IPS-18c (cell line): ENCODE data around the gene PTGES2.
"Not testable (repeated sequence)": the region's sequence is repeated elsewhere in the genome, so short reads cannot be mapped to it uniquely, and the experiment has no call there.

Experiments
- H3K4me3 ChIP-seq: 2 replicates; pipeline ENCODE4 v1.7.0; 2013; ENCODE audit warnings: low read depth, mild to moderate bottlenecking, low read length, moderate library complexity; ENCODE audit not compliant: insufficient read depth
- H3K9me3 ChIP-seq: one replicate; pipeline ENCODE4 v1.6.1; 2013; ENCODE audit warnings: mild to moderate bottlenecking, low read length, moderate library complexity; ENCODE audit not compliant: control insufficient read depth, insufficient read depth

The PTGES2 gene

DNA sequence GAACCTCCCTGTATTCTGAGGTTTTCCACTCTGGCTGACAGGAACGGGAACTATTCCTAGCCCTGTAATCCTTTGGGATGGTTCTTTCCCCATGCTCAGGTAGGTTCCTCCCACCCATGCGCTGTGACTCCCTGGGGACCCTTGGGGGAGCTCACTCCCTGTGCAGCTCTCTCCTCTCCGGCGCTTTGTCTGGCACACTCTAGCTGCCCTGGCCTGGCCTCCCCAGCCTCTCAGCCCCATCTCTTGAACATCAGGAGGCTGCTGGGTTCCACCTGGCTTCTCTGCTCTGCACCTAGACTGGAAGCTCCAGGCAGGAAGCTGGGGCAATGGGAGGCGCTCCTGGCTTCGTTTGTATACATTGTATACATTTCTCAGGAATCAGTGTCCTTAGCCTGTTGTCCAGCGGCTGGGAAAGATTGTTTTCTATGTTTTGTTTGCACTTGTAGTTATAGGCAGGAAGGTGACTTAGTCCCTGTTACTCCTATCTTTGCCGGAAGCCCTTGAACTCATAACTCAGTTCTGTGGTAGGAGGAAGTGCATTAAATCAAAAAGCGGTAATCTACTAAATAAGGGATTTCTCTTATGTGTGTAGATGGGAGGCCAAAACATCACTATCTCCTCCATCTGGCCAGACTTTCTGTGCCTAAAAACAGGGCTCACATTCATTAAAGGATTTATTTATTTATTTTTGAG, 39.1 kb downstream of the PTGES2 start:
- Histone ChIP-seq H3K4me3 (no peak overlapping the region), H3K9me3 (no peaks in the 10 kb centered on the region)

DNA sequence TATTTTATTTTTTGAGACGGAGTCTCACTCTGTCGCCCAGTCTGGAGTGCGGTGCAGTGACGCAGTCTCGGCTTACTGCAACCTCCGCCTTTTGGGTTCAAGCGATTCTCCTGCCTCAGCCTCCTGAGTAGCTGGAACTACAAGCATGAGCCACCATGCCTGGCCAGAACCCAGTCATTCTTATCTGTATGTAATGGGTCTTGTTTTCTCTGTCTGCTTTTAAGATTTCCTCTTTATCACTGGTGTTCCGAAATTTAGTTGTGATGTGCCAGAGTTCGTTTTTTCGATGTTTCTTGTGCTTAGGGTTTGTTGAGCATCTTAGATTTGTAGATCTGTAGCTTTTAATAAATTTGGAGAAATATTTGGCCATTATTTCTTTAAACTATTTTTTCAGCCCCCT, 40.3 kb downstream of the PTGES2 start:
- no peak overlapping the region for H3K4me3 ChIP-seq

DNA sequence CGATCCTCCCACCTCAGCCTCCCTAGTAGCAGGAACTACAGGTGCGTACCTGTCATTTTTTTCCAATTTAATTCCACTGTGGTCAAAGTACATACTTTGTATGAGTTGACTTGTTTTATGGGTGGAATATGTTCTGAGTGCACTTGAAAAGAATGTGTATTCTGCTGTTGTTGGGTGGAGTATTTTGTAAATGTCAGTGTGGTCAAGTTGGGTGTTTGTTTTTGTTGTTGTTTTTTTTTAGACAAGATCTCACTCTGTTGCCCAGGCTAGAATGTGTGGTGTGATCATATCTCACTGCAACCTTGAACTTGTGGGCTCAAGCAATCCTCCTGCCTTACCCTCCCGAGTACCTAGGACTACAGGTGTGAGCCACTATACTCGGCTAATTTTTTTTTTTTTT, 41.6 kb downstream of the PTGES2 start:
- H3K9me3 ChIP-seq: no peaks in the 10 kb centered on the region
- no peak overlapping the region for H3K4me3 ChIP-seq

More for the DNA sequence above, 40.3 kb downstream of the PTGES2 start:
- no peaks in the 10 kb centered on the region for H3K9me3 ChIP-seq

DNA sequence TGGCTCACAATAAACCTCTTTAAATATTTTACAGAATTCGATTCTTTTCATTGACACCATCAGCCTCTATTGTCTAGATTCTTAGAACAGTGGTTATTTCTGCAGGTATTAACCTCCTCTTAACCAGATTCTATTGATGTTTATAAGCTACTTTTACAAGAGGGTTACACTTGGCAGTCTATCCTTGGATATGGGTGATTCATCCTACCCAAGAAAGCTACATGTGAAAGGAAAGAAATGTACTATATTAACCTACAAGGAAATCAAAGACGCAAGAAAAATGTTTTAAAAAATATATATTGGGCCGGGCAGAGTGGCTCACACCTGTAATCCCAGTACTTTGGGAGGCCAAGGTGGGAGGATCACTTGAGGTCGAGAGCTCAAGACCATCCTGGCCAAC, 42.8 kb downstream of the PTGES2 start:
- no peak overlapping the region for H3K4me3 ChIP-seq

DNA sequence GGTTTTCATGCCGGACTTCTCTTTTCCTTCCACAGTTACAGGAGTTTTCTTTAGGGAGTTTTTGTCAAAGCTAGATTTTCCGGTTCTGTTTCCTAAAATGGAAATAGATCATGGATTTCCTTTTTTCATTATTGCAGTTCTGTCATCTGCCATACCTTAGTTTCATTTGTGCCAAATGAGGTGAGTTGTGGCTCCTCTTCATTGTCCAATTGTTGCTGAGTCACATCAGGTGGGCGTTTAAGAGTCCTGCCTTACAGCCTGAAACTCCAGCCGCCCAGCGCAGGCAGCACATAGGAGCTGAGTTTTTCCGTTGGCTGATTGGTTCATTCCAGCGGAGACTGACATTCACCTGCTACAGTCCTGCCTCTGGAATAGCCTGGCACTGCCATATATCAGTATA, 45.4 kb downstream of the PTGES2 start:
- Histone ChIP-seq H3K9me3 (no peaks in the 10 kb centered on the region), H3K4me3 (no peak overlapping the region)

More for the DNA sequence above, 42.8 kb downstream of the PTGES2 start:
- no peaks in the 10 kb centered on the region for H3K9me3 ChIP-seq

DNA sequence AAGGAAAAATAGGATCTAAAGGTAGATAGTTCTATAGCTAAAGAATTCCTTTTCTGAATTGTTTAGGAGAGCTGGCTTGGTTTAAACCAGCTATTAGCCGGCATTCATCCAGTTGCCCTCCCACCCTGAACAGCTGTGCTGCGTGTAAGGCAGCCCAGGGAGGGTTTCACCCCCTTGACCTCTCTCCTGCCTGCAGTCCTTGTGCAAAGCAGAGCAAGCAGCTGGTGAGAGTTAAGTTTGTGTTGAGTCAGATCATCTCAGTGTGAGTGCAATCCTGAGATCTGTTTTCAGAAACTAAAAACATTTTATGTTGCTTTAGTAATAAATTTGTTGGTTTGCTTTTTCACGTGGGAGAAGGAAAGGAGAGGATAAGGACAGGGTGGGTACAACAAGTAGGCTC, 46.5 kb downstream of the PTGES2 start:
- Histone ChIP-seq H3K9me3 (no peaks in the 10 kb centered on the region), H3K4me3 (no peak overlapping the region)

DNA sequence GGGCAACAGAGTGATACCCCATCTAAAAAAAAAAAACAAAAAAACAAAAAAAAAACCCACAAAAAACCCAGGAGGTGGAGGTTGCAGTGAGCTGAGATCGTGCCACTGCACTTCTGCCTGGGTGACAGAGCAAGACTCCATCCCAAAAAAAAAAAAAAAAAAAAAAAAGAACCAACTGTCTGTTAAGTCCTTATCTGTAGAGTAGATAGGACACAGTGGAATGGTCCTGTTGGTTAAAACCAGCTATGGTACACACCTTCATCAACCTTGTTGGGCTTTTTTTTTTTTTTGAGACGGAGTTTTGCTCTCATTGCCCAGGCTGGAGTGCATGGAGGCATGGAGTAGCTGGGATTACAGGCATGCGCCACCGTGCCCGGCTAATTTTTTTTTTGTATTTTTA, 47.3 kb downstream of the PTGES2 start:
- Histone ChIP-seq H3K4me3 (no peak overlapping the region), H3K9me3 (no peaks in the 10 kb centered on the region)

DNA sequence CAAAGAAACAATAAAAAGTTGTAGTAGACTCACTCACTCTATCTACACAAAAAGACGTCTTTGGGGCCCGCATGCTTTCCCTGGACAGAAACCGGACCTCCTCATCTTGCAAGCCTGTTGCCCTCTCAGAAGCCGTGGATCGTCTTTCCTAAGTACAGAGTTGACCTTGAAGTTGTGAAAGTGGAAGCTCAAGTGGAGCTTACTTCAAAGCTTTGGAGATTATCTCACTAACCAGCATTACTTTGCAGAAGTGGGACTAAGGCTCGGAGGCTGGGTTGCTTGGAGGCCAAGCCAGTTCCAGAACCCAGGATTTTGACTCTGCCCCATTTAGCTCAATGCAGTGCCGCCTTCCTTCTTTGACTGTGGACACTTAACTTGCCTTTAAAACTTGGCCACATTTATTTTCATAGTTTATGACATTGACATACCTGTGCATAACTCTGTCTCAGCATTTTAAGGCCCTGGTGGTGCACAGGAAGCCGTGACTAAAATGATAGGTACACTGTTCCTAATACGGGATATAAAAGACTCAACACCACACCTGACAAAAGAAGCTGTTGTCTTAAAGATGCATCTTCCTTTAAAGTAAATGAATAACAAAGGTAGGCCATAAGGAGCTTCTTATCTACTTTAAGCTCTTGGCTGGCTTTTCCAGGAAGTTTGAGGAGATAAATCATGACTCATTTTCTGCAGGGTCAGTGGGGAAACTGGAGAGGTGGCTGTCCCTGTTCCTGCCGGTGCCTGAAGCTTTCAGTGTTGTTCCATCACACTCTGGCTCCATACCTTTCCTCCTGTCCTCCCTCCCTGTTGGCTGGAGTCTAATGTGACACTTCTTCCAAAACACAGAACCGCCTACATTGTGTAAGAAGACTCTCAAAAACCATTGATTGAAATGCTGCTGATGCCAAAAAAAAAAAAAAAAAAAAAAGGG, 48.8 kb downstream of the PTGES2 start:
- H3K4me3 ChIP-seq: no peak overlapping the region
- no peaks in the 10 kb centered on the region for H3K9me3 ChIP-seq

DNA sequence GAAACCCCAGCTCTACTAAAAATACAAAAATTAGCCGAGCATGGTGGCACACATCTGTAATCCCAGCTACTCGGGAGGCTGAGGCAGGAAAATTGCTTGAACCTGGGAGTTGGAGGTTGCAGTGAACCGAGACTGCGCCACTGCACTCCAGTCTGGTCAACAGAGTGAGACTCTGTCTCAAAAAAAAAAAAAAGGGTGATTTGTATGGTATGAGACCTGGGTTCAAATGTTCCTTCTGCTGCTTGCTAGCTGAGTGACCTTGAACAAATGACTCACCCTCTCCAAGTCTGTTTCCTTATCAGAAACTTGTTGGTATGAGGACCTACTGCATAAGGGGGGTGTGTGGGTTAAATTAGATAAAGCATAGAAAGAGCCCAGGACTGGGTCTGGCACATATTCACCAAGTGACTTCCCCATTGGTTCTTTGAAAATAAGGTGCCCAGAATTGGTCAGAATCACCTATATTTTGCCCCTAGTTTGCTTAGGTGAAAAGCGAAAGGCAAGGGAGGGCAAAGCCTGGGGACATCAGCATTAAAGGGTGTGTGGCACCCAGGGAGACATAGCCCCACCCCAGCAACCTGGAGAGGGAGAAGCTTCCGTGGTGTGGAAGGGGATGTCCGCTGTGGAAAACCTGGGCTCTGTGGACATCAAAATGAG, 49.6 kb downstream of the PTGES2 start:
- no peaks in the 10 kb centered on the region for H3K9me3 ChIP-seq
- H3K4me3 ChIP-seq: no peak overlapping the region

DNA sequence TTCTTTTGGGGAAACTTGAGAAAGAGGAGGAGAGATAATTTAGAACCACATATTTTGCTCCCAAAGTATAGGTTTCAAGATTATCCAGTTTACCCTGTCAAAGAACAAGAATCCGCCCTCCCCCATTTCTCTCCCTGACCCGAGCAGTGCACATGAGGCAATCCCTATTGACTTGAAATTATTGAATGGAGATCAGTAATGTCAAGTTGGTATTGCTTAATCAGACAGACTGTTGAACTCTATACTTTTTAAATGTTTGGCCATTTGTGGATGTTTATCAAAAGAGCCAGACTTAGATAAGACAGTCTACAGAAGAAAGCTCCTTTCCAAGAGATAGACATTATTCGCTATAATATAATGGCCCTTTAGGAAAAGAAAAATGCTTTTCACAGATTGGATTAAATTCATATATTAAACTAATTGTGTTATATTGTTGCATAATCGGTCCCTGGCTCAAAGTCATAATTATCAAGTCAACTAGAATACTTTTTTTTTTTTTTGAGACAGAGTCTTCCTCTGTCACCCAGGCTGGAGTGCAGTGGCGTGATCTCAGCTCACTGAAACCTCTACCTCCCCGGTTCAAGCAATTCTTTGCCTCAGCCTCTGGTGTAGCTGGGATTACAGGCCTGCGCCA, 54.2 kb downstream of the PTGES2 start:
- no peak overlapping the region for H3K4me3 ChIP-seq
- H3K9me3 ChIP-seq: no peaks in the 10 kb centered on the region

DNA sequence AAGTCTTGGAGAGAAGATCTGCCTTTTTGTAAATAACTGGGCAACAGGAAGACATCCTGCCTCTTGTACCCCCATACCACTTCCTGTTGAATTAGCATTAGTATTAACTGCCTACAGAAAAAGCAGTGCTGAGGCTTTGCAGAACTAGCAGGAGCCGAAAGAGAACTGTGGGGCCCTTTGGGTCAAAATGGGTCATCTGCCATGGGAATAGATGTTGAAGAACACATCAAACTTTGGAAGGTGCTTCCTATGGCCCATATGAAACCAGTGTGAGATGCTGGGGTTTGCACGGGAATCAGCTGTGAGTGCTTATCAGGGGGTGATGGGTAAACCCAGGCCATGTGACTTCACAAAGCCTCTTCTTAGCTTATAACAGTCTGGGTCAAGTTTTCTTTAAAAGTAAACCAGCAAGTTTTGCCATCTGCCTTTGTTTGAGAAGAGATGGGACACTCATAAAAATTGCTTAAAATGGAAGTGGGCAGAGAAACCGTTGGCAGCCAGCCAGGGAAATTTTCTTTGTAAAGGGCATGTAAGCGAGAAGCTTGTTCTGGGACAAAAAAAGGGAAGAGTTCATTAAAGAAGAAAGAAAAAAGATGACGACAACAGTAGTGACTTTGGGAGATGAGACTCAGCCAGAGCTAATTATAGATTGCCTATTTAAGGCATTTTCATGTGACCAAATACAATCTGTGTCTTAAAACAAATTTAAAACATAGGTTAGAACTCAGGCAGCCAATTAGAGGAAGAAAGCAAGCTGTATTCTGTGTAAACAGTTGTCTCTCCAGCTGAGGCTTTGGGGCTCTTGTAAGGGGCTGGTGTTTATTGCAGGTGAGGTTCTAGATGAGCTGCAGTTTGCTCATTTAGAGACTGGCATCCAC, 55.1 kb downstream of the PTGES2 start:
- Histone ChIP-seq H3K9me3 (no peaks in the 10 kb centered on the region), H3K4me3 (no peak overlapping the region; the same call in 1 of the 2 replicates)

DNA sequence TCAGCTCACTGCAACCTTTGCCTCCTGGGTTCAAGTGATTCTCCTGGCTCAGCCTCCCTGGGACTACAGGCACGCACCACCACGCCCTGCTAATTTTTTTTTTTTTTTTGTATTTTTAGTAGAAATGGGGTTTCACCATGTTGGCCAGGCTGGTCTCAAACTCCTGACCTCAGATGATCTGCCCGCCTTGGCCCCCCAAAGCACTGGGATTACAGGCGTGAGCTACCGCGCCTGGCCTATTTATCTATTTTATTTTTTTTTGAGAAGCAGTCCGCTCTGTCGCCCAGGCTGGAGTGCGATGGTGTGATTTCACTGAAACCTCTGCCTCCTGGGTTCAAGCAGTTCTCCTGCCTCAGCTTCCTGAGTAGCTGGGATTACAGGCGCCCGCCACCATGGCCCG, 56.1 kb downstream of the PTGES2 start:
- H3K9me3 ChIP-seq, H3K4me3 ChIP-seq: not testable (repeated sequence)

DNA sequence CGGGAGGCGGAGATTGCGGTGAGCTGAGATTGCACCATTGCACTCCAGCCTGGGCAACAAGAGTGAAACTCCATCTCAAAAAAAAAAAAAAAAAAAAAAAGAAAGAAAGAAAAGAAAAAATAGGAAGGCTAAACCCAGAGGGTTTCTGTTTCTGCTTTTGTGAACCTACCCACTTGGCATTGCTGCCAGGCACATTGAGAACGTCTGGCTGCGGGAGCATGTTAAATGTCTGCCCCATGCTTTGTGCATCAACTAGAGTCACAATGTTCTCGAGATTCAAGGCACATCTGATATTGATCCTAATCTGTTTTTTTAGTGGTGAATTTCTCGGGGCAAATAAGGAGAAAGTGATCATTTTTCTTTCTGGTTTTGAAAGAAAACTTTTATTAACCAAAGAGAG, 56.7 kb downstream of the PTGES2 start:
- Histone ChIP-seq H3K9me3 (no peaks in the 10 kb centered on the region), H3K4me3 (no peak overlapping the region)
